DOHH2 (cell line): ENCODE data around the gene AHRR.

Experiments
- CTCF ChIP-seq: fragments of 200-600 bp; sonication (generic); IDR thresholded peaks from one replicate; pipeline ENCODE4 v1.5.1; 2014; ENCODE audit warnings: antibody characterized with exemption, mild to moderate bottlenecking, low read depth, low read length; ENCODE audit not compliant: poor library complexity, severe bottlenecking
- EZH2phosphoT487 ChIP-seq: fragments of 200-600 bp; sonication (generic); IDR thresholded peaks from 2 replicates; pipeline ENCODE4 v1.6.1; 2017; ENCODE audit warnings: borderline replicate concordance, mild to moderate bottlenecking, antibody characterized with exemption, low read length, moderate library complexity, mixed read lengths

DNA sequence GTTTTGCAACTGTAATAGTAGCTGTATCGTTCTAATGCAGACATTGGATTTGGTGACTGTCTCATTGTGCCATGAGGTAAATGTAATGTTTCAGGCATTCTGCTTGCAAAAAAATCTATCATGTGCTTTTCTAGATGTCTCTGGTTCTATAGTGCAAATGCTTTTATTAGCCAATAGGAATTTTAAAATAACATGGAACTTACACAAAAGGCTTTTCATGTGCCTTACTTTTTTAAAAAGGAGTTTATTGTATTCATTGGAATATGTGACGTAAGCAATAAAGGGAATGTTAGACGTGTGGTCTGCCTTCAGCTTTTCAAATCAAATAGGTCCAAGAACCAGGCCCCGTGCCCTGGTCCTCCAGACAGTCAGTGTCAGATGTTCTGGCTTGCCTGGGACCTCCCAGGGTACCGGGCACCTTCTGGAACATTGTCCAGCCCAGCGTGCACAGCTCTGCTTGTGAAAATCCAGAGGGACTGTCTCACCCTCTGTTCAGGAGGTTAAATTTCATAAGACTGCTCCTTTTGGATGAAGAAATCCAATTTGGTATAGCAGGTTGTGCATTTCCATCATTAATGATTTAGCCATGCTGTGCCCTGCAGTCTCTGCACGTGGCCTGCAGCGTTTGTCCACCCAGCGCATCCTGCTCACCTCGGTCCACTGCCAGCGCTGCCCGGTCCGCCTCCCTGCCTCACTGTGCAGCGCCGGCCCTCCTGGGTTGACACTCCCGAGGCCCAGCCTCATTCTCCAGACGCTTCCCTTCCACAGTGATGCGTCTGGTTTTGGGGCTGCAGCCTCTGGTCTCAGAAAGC lies 6.6 kb upstream of the AHRR start:
- TF ChIP-seq CTCF (no peak), EZH2phosphoT487 (no peak)
